ENCODE measurements around the gene PARD3.

The PARD3 gene

DNA sequence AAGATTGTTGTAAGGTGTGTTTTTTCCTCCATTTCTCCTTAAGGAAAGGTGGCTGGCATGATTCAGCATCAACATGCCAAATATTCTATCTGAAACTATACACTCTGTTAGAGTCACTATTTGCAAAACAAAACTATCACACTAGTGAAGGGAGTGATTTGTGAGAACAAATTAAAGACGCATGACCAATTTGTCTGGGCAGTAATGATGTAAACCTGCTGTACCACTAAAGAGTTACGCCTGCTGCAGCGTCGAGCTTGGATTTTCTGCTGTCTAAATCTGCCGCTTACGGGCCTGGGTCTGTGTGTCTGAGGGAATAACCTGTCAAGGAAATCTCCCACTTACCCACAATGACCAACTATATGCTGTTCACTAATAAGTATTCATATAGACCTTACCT is 648.3 kb downstream of the PARD3 start:
- no peak for DNase-seq

DNA sequence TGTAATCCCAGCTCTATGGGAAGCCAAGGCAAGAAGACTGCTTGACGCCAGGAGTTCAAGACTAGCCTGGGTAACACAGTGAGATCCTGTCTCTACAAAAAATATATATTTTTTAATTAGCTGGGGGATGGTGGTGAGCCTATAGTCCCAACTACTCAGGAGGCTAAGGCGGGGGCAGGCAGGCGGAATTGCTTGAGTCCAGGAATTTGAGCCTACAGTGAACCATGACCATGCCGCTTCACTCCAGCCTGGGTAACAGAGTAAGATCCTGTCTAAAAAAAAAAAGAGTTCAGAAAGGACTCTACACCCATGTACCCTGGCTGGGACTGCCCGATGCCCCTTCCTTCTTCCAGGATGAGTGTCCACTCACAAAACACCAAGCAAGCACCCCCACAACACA is 648.7 kb downstream of the PARD3 start:
- DNase-seq = no peak

DNA sequence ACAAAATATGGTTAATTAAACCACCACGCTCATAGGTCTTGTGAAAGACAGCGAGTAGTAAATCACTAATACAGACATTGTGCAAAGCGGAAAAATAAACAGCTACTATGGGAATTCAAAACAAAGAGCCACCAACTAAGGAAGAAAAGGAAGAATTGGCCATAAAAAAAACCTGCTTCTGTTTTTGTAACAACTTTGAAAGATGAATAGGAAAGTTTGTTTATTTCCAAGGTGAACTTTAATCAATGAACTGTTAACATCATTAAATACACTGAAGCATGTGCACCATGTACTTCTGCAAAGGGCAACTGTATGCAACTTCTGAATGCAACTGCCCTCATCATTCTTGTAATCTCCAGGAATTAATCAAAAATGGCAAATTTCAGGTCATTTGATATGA is 651.1 kb downstream of the PARD3 start:
- no peak for DNase-seq

DNA sequence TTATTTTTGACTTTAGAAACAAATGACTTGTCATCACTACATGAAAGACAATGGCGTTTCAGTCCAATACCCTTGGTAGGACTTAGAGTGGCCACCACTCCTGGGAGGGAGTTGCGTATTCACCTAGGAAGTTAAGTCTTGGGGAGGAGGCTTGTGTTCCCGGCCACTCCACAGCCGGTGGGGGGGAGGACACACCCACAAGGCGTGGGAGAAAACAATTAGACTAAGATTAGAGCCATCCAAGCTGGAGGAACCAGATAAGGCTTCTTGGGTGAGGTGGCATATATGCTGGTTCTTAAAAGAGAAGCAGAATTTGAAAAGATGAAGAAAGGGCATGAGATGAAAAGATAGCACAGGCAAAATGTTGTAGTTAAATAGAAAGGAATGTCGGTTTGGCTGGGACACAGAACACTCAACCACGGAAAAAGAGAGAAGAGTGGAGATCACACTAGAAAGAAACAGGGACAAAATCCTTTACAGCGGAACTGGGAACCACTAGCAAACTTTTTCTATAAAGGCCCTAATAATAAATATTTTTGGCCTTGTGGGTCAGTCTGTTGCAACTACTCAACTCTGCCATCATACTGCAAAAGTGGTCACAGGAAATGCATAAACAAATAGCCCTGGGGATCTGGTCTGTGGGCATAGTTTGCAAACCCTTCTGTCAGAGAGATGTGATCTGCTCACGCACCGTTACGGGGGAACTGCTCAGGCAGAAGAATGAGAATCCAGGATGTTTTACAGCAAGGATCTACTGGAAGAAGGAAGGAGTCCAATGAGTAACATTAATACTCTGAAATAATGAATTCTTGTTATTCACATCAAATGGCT is 651.8 kb downstream of the PARD3 start:
- no peak for DNase-seq

DNA sequence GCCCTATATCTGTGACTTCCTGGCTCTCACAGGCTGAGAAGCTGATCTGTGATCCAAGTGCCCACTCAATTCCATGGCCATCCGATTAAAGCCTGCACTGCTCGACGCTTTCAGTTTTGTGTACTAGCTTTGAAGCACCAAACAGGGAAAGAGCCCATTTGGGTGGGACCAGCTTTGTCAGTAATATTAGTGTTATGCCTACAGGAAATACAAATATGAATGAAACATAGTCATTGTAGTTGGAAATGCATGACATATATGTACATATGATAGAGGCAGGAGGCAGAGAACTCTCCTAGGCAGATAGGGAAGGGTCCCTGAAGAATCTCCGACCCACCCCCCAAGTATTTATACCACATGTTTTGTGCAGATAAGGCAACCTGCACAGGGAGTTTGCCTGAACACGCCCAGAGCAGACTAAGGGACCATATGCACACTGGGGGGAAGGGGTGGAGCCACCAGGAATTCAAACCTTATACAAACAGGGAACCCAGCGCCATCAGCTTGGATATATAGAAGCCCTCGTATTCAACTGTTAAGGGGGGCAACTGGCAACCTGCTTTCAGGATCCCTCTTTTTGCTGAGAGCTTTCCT is 653.2 kb downstream of the PARD3 start:
- no peak for DNase-seq

DNA sequence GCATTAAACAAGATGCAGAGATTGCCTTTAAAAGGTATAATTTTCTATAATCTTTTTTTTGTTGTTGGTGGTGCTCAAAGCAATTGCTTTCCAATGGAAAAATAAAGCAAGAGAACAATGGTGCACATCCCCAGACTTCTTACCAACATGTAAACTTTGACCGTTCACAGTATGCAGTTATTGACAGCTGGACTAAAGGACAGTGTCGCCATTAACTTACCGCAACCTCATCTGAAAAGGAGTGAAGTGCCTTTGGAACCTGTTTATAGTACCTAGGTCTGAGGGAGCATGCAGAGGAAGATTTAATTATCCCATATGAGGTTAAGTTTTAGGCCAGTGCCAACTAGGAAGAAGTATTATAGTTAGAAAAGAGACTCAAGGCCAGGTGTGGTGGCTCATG is 654.5 kb downstream of the PARD3 start:
- DNase-seq = no peak

GRCh38 chr10:34157501-34157900 is 657.6 kb downstream of the PARD3 start:
- DNase-seq = no peak

DNA sequence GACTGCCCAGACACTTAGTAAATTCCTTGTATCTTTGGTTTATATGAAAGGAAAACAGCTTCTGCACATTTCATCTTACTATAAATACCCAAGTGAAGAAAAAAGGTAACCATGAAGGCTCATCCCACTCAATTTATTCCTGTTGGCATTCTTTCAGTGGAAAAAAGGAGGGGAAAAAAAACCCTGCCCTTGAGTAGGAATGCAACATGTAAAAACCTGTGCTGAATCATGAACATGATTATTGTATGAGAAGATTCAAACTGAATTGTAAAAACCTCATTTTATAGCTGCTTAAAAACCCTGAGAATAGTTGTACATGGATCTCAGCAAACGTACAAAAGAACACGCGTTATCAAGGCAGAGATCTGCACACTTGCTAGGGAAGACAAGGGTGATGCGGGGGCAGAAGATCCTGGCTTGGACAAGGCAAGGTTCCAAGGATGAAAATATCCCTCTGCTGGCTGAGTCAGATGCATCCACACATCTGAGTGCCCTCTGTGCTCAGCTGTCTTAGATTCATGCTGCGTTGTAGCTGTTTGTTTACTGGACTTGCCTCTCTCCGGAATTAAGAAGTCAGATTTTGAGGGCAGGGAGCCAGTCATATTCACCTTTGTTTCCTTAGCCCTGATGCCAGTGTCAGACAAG is 658.2 kb downstream of the PARD3 start:
- DNase-seq = no peak

DNA sequence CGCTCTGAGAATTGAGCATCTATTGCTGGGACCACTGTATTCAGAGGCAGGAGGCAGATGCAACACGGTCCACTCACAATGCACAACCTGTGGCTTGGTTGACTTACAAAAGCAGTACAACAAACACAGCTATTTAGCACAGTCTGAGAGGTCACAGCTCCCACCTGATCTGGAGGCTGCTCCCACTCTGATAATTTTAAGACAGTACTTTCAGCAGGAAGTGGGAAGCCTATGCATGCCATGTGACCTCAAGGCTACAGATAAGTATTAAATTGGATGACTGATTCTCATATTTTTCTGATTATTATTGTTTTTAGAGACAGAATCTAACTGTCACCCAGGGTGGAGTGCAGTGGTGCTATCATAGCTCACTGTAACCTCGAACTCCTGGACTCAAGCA is 659.3 kb downstream of the PARD3 start:
- no peak for DNase-seq

DNA sequence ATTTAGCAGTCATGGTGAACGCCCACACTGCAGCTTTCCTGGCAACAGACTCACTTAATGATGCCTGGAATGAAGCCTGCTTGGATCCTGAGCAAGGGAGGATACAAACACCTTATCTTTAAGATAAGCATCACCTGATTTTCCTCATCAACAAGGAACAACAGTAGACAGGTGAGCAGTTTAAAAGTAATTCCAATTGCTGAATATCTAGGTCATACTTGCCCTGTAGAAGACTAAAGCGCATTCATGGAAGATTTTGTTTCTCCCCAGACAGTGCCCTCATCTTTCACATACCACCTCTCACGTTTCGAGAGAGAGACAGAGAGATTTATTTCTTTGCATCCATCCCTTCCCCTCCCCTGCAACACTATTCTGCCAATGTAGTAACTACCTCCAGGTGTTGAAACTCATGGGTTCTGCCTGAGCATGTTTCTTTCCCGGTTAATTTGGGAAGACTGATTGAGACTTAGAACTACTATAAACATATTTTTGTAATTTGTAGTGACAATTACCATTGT is 660.7 kb downstream of the PARD3 start:
- no peak for DNase-seq

- DNase-seq = no peak
Observed at GRCh38 chr10:34153663-34154382, 661.3 kb downstream of the PARD3 start.

DNA sequence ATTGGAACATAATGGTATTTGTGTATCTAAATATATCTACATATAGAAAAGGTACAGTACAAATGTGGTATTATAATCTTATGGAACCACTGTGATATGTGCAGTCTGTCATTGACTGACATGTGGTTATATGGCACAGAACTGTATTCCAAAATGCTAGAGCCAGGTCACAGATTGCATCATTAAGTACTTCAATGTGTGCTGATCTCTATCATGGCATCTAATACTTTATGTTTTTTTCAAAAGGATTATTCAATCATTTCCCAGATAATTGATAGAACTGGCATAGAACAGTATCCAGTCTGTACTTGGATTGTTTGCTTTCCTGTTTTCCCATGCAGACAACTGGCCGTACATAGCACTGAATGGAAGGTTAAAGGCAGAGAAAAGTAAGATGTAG is 662.7 kb downstream of the PARD3 start:
- no peak for DNase-seq

DNA sequence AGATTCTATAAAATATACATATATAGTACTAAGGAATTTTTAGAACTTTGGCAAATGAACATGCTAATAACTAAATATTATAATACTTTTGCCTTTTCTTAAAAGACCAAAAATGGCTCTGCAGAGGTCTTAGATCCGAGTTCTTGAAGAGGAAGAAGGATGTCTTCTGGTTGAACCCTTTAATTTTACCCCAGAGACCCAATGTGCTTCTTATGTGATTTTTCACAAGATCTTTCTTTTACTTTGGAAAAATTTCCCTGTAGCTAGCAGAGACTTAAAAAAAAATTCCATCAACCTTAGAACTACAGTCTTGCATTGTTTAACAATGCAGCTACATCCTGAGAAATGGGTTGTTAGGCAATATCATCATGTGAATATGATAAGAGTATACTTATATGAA is 663.2 kb downstream of the PARD3 start:
- DNase-seq = no peak

GRCh38 chr10:34151481-34151880 is 663.6 kb downstream of the PARD3 start:
- no peak for DNase-seq

DNA sequence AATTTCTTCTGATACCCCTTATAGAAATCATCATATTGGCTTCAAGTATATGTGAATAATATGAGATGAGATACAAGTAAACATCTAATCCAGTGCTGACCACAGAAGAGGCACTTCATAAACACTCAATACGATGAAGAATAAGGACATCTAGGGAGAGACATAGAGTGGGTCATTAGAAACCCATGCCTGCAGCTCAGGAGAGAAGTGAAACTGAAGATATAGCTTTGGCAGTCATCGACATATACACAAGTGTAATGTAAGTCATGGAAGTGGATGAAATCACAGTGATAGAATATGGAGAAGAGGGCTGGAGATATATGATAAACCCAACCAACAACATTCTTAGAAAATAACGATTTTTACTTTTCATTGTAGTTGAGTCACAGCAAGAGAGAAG is 665.0 kb downstream of the PARD3 start:
- DNase-seq = no peak

DNA sequence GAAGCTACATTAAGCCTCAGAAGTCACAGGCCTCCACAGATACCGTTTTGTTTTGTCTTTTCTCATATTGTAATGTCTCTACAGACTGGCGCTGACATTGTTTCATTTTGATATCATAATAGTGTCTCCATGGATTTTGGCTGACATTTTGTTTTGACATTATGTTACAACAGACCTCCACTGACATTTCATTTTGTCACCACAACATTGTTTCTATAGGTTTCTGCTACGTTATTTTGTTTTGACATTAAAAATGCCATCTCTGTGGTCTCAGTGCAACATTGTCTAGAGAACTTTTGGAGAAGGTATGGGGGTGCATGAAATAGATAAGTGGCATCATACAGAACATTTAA is 666.8 kb downstream of the PARD3 start:
- no peak for DNase-seq

DNA sequence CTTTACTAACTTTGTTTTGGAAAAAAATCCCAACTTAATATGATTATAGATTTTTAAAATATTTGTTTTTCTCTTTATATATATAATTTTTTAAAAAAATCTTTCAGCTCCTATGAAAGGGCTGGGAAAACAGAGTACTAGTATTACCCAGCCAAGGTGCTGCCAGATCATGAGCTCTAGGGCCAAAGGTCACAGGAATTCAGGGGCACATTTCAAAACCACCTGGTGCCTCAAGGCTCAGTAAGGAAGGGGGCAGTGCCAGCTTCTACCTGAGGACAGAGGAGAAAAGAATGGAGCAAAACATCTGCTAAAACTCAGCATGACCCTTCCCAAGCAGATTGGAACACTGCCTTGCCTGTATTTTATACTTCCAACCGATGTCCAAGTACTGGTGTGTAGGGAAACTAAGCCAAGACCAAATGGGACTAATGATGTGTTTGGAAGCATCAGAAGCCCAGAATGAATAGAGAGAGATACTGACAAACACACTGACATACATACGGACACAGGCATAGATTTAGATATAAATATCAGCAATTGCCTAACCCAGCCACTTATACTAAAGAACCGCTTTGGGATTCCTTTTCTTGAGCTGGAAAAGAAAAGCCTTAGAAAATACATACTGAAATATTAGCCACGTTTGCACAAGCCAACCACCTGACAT is 667.3 kb downstream of the PARD3 start:
- DNase-seq = no peak

DNA sequence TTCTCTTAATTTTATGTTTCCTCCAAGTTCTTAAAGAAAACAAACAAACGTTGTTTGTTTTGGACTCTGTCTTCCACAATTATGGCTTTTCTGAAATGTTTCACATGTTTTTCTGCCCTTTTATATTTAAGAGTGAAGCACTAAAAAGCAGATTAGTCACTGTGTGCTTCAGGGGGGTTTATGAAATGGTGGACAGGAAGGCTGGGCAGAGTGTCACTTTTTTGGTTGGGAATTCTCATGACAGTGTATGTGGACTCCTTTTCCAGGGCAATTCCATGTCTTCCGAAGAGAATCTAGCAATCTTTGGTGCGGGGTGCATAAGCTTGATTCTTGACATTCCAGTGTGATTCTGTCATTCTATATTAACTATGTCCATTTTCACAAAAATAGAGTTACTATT is 669.4 kb downstream of the PARD3 start:
- DNase-seq = no peak

GRCh38 chr10:34143466-34143865 is 671.6 kb downstream of the PARD3 start:
- no peak for DNase-seq

- DNase-seq = no peak
Observed at GRCh38 chr10:34141032-34141680, 673.9 kb downstream of the PARD3 start.

DNA sequence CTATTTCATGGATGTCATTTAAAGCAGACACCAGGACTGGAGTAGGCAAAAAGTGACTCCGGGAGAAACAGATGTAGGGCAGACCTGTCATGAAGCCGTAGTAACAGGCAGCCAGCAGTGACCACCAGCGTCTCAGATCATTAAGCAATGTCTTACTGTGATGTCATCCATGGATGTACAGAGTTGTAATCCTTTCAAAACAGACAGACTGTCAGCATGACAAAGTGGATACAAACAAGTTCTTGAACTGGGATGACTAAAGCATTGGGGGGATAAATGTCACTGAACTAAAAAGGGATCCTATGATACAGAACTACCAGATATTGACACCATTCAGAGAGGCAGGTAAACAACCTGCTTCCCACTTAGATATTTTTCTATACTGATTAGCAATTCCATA is 675.5 kb downstream of the PARD3 start:
- no peak for DNase-seq

- no peak for DNase-seq
Observed at GRCh38 chr10:34137955-34138354, 677.1 kb downstream of the PARD3 start.
